ENCODE data around the gene CADPS.

The CADPS gene

DNA sequence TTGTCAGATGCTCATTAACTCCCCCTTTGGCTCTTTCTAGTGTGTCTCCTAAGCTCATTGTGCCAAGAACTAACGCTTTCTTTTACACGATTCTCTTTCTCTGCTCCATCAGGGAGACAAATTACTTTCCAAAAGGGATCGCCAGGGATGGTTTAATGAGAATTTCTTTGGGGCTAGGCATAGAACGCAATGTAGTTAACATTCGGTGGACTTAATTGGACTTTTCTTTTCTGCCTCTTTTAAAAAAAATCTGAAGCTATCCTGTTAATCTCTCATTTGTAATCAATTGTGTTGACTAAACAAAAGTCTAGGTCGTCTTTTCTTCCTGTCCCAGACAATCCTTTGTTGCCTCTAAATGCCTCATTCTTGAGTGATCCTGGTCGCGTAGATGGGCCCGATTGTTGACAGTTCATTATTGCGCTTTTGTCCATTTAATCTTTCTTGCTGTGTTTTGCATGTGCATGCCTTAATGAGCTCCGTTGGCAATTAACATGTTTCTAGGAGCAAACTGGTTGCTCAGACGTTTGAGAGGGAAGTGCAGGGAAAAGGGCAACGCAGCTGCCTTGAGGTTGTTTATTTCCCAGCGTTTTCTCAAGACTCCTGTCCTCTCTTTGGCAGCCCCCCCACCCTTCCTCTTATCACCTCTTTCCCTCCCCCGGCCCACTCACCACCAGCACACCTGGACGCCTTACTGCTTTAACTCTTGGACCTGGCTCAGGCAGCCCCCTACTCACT lies 509.7 kb downstream of the CADPS start:
- DNase-seq (ENCODE audit: extremely low read depth in 1 of 2, low read depth in 1 of 2) = no peak

DNA sequence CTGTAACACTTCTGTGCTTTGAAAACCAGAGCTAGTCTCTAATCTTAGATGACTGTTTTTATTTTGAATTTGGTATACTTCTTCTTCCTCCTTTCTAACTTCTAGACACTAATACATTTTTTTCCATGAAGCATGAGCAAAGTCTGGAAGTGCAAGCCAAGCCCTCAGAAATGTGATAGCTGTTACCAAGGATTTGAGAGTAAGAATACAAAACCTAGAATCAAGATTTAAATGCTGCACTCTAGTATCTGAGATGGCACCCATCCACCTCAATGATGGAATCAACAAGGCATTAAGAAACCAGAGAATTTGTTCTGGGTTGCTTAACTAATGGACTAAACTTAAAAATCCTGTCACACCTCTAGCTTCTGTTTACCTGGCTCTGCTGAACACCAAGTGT lies 511.0 kb downstream of the CADPS start:
- DNase-seq (ENCODE audit: extremely low read depth in 1 of 2, low read depth in 1 of 2) = no peak

DNA sequence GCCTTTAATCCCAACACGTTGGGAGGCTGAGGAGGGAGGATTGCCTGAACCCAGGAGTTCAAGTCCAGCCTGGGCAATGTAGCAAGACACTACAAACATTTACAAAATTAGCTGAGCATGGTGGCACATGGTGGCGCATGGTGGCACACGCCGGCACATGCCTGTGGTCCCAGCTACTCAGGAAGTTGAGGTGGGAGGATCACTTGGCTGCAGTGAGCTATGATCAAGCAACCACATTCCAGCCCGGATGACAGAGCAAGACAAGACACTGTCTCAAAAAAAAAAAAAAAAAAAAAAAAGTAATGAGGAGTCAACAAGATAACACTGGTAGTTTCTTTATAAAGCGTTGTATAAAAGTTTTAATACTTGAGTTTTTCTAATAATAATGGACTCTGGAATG lies 511.9 kb downstream of the CADPS start:
- no peak for DNase-seq (ENCODE audit: extremely low read depth in 1 of 2, low read depth in 1 of 2)

DNA sequence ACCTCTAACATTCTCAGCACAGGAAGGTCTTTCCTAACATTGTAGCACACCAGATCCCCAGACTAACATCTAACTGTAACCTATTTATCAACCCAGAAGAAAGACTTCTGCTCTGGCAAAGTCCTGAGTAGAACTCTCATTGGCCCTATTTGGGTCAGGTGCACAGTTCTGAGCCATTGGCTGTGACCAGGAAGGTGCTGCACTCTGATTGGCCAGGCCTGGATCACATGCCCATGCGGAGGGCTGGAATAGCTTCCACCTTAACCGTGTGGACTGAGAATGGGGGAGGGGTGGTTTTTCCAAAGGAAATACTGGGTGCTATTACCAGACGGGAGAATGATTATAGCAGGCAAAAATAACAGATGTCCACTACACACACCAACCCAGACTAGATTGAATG lies 513.4 kb downstream of the CADPS start:
- DNase-seq (ENCODE audit: extremely low read depth in 1 of 2, low read depth in 1 of 2) = no peak

DNA sequence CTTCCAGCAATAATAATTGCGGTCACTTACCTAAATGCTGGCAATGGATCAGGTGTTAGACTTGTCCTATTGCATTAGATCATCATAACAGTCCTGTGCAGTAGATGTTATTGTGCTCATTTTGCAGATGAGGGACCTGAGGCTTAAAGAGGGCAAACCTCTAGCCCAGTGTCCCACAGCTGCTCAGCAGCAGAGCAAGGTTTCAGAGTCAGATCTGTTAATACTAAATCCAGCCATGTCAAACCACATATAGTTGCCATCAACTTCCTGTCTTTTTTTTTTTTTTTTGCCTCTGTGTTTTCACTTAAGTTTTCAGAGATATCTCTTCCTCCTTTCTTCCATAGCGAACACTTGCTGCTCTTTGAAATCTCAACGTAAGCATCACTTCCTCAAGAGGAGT lies 514.0 kb downstream of the CADPS start:
- DNase-seq (ENCODE audit: extremely low read depth in 1 of 2, low read depth in 1 of 2) = no peak

DNA sequence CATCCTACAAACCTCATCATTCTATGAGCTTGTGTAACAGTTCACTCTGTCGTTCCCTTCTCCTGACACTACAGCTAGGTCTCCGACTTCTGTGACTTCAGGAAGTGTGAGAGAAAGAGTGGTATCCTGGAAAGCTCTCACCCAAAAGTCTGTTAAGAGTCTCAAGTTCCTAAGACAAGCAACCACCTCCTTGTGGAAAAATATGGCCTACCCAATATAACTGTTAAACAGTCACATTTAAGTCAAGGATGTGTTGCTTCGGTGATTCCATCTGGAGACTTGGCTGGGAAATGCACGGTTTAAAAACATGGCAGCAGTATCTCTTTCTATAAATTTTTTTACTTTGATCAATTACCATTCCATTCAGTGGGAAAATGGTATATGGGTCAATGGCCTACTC lies 515.7 kb downstream of the CADPS start:
- no peak for DNase-seq (ENCODE audit: extremely low read depth in 1 of 2, low read depth in 1 of 2)

DNA sequence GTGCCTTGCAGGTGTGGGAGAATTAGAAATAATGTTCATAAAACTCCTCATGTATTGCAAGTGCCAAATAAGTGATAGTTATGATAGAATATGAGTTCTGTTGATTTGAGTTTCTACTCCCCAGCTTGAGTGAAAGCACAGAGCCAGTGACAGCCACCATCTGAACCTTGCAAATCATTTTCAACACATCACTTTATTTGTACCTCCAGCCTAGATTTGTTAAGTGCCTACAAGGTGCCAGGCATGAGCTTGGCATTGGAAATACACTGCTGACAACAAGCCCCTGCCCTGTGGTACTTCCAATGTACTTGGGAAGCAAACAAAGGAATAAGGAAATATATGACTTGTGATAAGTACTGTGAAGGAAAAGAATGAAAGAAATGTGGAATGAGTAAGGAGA lies 518.9 kb downstream of the CADPS start:
- DNase-seq (ENCODE audit: extremely low read depth in 1 of 2, low read depth in 1 of 2) = no peak

DNA sequence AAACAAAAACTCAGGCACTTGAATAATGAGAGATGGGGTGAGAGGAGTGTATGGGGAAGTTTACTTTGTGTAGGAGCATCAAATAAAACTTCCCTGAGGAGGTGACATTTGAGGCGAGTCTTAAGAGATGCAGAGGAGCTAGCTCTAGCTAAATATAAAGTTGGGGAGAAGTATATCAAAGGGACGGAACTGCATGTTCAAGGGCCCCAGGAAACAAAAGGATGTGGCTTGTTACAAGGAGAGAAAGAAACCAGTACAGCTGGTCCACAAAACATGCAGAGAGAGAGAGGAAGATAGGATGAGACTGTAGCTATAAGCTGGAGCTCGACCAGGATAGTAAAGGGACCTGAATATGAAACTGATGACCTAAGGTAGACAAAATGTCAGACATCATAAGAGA lies 519.5 kb downstream of the CADPS start:
- DNase-seq (ENCODE audit: extremely low read depth in 1 of 2, low read depth in 1 of 2) = no peak

Data from stimulated activated CD8-positive, alpha-beta memory T cell treated with anti-CD3 and anti-CD28 coated beads, Interleukin-7, amount 100 ng/mL, for 48 hours (primary cell).